Measurements from ENCODE around the gene TBL1XR1. TPM values are rescaled to one million over a fixed set of nuclear protein-coding genes. Genes with fewer than 3 reads are reported as not detected.

The TBL1XR1 gene
- total and polyA plus RNA-seq, 2 of the 13 experiments (the other 11 are each of a cell fraction or from before 2014, with no cell fraction given) = 57.7 to 62.5 TPM

- TF ChIP-seq GABPB1 (CRISPR knock-in tag; IDR thresholded peaks at IDR 0.05) (no peak; the same call in 1 of the 2 replicates), ZSCAN9 (CRISPR knock-in tag; IDR thresholded peaks at IDR 0.05; ENCODE audit: borderline replicate concordance) (no peak; the same call in 1 of the 2 replicates), GPBP1L1 (CRISPR knock-in tag; IDR thresholded peaks at IDR 0.05) (no peak), CHD2 (IDR thresholded peaks at IDR 0.05; ENCODE audit: low read depth, low read length) (no peak), ZNF770 (CRISPR knock-in tag; IDR thresholded peaks at IDR 0.05) (0 out of 2 replicates have a peak, but pooled peaks have one; percentile 12), CEBPB (IDR thresholded peaks at IDR 0.05; ENCODE audit: borderline replicate concordance, low read depth, low read length) (no peak), ZNF12 (CRISPR knock-in tag; IDR thresholded peaks at IDR 0.05) (no peak), PCBP1 (IDR thresholded peaks at IDR 0.05; ENCODE audit: borderline replicate concordance, low read depth, low read length) (no peak), MAX (IDR thresholded peaks at IDR 0.05) (peak; percentile 78), PAWR (CRISPR knock-in tag; IDR thresholded peaks at IDR 0.05; ENCODE audit: borderline replicate concordance) (no peak), ZNF788 (CRISPR knock-in tag; IDR thresholded peaks at IDR 0.05; ENCODE audit: borderline replicate concordance) (no peak), ZNF839 (CRISPR knock-in tag; IDR thresholded peaks at IDR 0.05; ENCODE audit: borderline replicate concordance) (no peak), FOSL1 (CRISPR knock-in tag; IDR thresholded peaks at IDR 0.05; ENCODE audit: borderline replicate concordance) (peak; percentile 74; the same call in 1 of the 2 replicates), THRA (CRISPR knock-in tag; IDR thresholded peaks at IDR 0.05; ENCODE audit: borderline replicate concordance) (no peak), CHD4 (IDR thresholded peaks at IDR 0.05; ENCODE audit: borderline replicate concordance, low read length) (no peak; the same call in 1 of the 2 replicates), BORCS8-MEF2B (CRISPR knock-in tag; IDR thresholded peaks at IDR 0.05) (0 out of 2 replicates have a peak, but pooled peaks have one; percentile 48), JUNB (CRISPR knock-in tag; IDR thresholded peaks at IDR 0.05; ENCODE audit: borderline replicate concordance) (peak; percentile 82; the same call in 1 of the 2 replicates), RARA (CRISPR knock-in tag; IDR thresholded peaks at IDR 0.05) (peak; percentile 76), PRDM10 (CRISPR knock-in tag; IDR thresholded peaks at IDR 0.05; ENCODE audit: low read depth) (no peak), SMAD1 (CRISPR knock-in tag; IDR thresholded peaks at IDR 0.05; ENCODE audit: borderline replicate concordance, low read depth) (no peak), TCF12 (IDR thresholded peaks at IDR 0.05) (no peak), TCF12 (CRISPR knock-in tag; IDR thresholded peaks at IDR 0.05) (no peak), NFKB2 (CRISPR knock-in tag; IDR thresholded peaks at IDR 0.05; ENCODE audit: borderline replicate concordance) (no peak)
Observed at GRCh38 chr3:177111541-177111949, 85.7 kb downstream of the TBL1XR1 start (continued).
